C4-2B (cell line): ENCODE measurements around the gene MAP3K12.
A peak's percentile ranks its signal among the peaks of the same experiment; 100 is the strongest.

Experiments used
- H3K27ac ChIP-seq: fragments of 450-650 bp; 2 replicates; pipeline ENCODE4 v1.5.1; 2017
- CTCF ChIP-seq: fragments of 450-650 bp; conservative IDR thresholded peaks from 2 replicates; pipeline ENCODE4 v1.5.1; 2017; ENCODE audit warnings: mild to moderate bottlenecking
- ZFX ChIP-seq: fragments of 450-650 bp; IDR thresholded peaks from 2 replicates; pipeline ENCODE4 v1.6.1; 2017

Gene MAP3K12

GRCh38 chr12:53486736-53487487 is 12.3 kb downstream of the MAP3K12 start:
- no peak for TF ChIP-seq ZFX
- TF ChIP-seq CTCF = no peak
- no peak overlapping the region for H3K27ac ChIP-seq

GRCh38 chr12:53485955-53486735 is 13.1 kb downstream of the MAP3K12 start:
- no peak for TF ChIP-seq ZFX
- no peak for TF ChIP-seq CTCF
- no peak overlapping the region for H3K27ac ChIP-seq

DNA sequence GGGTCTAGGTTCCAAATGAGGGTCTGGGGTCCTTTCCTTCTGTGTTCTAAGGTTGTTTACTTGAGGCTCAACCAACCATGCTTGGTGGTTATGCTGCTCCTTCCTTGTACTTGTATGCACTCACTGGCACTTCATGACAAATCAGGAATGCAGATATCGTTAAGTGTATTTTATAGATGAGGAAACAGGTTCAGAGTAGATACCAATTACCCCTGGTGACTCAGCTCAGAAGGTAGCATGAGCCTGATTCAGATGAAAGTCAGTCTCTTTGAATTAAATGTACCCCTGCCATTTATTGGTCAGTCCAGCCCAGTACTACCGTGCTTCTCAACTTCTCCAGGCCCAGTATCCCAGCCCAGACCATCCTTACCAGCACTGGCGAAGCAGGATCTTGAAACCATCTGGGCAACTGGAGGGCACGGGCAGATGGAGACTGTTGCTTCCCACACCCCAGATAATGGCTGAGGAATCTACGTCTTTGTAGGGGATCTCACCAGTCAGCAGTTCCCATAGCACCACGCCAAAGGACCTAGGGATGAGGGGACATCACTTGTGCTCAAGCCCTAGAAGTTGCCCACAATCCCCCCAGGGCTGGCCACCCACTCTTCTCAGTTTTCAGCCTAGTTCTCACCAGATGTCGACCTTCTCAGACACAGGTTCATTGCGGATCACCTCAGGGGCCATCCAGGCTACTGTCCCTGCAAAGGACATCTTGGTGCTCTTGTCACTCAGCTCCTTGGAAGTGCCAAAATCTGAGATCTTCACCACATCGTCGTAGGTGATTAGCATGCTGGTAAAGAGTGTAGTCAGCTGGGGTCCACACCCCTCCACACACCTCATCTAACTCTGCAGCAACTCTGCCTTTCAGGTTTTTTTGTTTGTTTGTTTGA is 14.3 kb downstream of the MAP3K12 start:
- TF ChIP-seq ZFX = no peak
- no peak for TF ChIP-seq CTCF
- no peak overlapping the region for H3K27ac ChIP-seq

DNA sequence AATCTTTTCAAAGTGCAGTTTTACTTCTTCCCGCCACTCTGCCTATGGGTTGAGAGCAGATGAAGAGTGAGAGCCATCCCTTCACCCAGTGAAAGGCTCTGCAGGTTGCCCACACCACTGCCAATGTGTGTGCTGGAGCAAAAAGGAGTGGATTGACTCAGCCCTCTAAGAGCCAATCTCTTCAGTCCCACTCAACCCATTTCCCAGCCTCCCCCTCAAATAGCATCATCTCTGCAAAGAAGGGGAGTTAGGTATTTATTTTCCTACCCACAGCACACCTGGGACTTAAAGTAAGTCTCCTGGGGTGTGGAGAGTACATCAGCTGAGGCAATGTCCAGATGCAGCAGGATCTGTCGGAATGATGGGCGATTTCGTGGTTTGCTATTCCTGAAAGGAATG is 15.3 kb downstream of the MAP3K12 start:
- TF ChIP-seq ZFX (no peak), CTCF (no peak)
- peak overlapping the region; percentile 1; the same call in 1 of the 2 replicates for H3K27ac ChIP-seq

GRCh38 chr12:53483225-53483978 is 15.9 kb downstream of the MAP3K12 start:
- TF ChIP-seq CTCF (no peak), ZFX (no peak)
- H3K27ac ChIP-seq = peak overlapping the region; percentile 1; the same call in 1 of the 2 replicates

DNA sequence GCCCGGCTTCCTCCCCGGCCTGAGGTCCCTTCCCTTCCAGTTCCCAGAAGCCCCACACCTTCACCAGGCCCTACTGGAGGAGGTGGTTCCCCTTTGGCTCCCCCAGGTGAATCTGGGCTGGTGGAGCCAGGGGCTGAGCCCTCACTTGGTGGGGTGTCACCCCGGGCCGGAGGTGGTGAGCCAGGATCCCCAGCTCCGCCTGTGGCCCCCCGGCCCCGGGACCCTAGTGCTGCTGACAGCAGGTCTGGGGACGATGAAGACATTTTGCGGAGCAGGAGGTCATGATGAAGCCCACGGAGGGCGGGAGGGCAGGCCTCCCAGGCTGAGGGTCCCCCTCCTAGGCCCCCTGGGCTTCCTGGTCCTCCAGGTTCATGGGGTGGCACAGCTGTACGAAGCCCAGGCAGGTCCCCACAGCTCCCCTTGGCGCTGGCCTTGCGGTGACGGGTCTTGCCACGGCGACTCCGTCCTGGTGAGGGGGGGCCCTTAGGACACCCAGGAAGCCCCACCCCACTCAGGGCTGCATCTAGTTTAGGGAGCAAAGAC is 16.6 kb downstream of the MAP3K12 start:
- H3K27ac ChIP-seq = no peak overlapping the region
- TF ChIP-seq CTCF (no peak), ZFX (no peak)
